H1 (cell line): ENCODE data around the gene FRRS1L. TPM values are rescaled to one million over a fixed set of nuclear protein-coding genes. Genes with fewer than 3 reads are reported as not detected.
A peak's percentile ranks its signal among the peaks of the same experiment; 100 is the strongest.

Experiments used
- CTCF ChIA-PET: fragments of 300-600 bp; sonication (Branson Sonifier 250); formaldehyde crosslinking; loops from one replicate; lab custom pipeline; 2021; ENCODE audit not compliant: partially characterized antibody; lab: Charles Lee
- POLR2A ChIA-PET: fragments of 300-600 bp; sonication (Branson Sonifier 250); formaldehyde crosslinking; loops from one replicate; lab custom pipeline; 2021; ENCODE audit warnings: inconsistent platforms; ENCODE audit not compliant: partially characterized antibody; lab: Charles Lee
- DNase-seq, 2 experiments: peaks; one replicate each; pipeline versions ENCODE4 v3.0.0 to v3.0.0-alpha.2; 2010 to 2022; ENCODE audit warnings: low spot score in 2 of 2, low read depth in 1 of 2, mixed read lengths in 1 of 2
- FAIRE-seq: peaks from 2 replicates; lab custom pipeline; 2011; peaks lifted over from hg19 to GRCh38; lab: Jason Lieb, UNC
- H2AFZ ChIP-seq: 2 replicates; pipeline ENCODE4 v1.8.1; 2012; ENCODE audit warnings: low read length, inconsistent platforms
- H2AK5ac ChIP-seq: 2 replicates; pipeline ENCODE4 v1.6.1; 2013; ENCODE audit warnings: low read depth, low read length
- H2BK120ac ChIP-seq: replicated peaks from 2 replicates; pipeline ENCODE3; 2013; ENCODE audit warnings: low read depth, low read length, inconsistent platforms
- H2BK12ac ChIP-seq: 2 replicates; pipeline ENCODE4 v1.6.1; 2013; ENCODE audit warnings: low read depth, low read length
- H2BK15ac ChIP-seq: 2 replicates; pipeline ENCODE4 v1.6.1; 2013; ENCODE audit warnings: low read length
- H2BK20ac ChIP-seq: 2 replicates; pipeline ENCODE4 v1.6.1; 2013; ENCODE audit warnings: low read length
- H2BK5ac ChIP-seq: 2 replicates; pipeline ENCODE4 v1.6.1; 2013; ENCODE audit warnings: low read depth, low read length
- H3K14ac ChIP-seq: 2 replicates; pipeline ENCODE4 v1.6.1; 2013; ENCODE audit warnings: inconsistent platforms; ENCODE audit not compliant: insufficient read length
- H3K18ac ChIP-seq: 2 replicates; pipeline ENCODE4 v1.6.1; 2013; ENCODE audit warnings: low read length; ENCODE audit errors: extremely low read depth
- H3K23ac ChIP-seq: 2 replicates; pipeline ENCODE4 v1.6.1; 2013; ENCODE audit warnings: inconsistent platforms; ENCODE audit not compliant: insufficient read length
- H3K23me2 ChIP-seq: 2 replicates; pipeline ENCODE4 v1.6.1; 2013; ENCODE audit warnings: low read depth, low read length
- H3K27ac ChIP-seq: 2 replicates; pipeline ENCODE4 v1.6.1; 2011; ENCODE audit warnings: low read depth, low read length, inconsistent platforms
- H3K27me3 ChIP-seq, 4 experiments: replicated peaks in 1 of 4; 1 replicate in 1 of 4; 2 replicates in 3 of 4; pipeline versions ENCODE4 v1.6.1 to v1.8.1; 2011 to 2013; ENCODE audit warnings: low read length in 3 of 4, mild to moderate bottlenecking in 3 of 4, inconsistent platforms in 2 of 4, mixed read lengths in 2 of 4, moderate library complexity in 1 of 4; ENCODE audit not compliant: control insufficient read depth in 3 of 4, insufficient read depth in 3 of 4; ENCODE audit errors: extremely low read depth in 1 of 4
- H3K36me3 ChIP-seq, 4 experiments: 2 replicates each; pipeline versions ENCODE4 v1.6.1 to v1.8.1; 2011 to 2013; ENCODE audit warnings: mild to moderate bottlenecking in 4 of 4, low read length in 3 of 4, moderate library complexity in 2 of 4, control low read depth in 1 of 4, inconsistent platforms in 1 of 4; ENCODE audit not compliant: insufficient read depth in 4 of 4, control insufficient read depth in 2 of 4
- H3K4ac ChIP-seq: replicated peaks from 2 replicates; pipeline ENCODE3; 2013; ENCODE audit warnings: low read length, low read depth, mixed read lengths, inconsistent platforms; ENCODE audit not compliant: insufficient read length
- H3K4me1 ChIP-seq, 4 experiments: replicated peaks in 1 of 4; 1 replicate in 1 of 4; 2 replicates in 3 of 4; pipeline versions ENCODE4 v1.6.1 to v1.8.1; 2011 to 2013; ENCODE audit warnings: low read length in 3 of 4, inconsistent platforms in 2 of 4, mixed read lengths in 1 of 4; ENCODE audit not compliant: insufficient read depth in 4 of 4, control insufficient read depth in 3 of 4
- H3K4me2 ChIP-seq, 2 experiments: 2 replicates each; pipeline versions ENCODE4 v1.6.1 to v1.8.1; 2011 to 2013; ENCODE audit warnings: low read depth in 2 of 2, low read length in 2 of 2, control low read depth in 1 of 2, inconsistent platforms in 1 of 2, mild to moderate bottlenecking in 1 of 2; ENCODE audit not compliant: insufficient read depth in 1 of 2
- H3K4me3 ChIP-seq, 4 experiments: fragments of 200-600, 300-600 bp in 1 of 4; sonication (generic), shearing (Covaris generic), sonication (Bioruptor Twin) in 1 of 4; 2 replicates each; pipeline versions ENCODE4 v1.5.1 to v1.8.1; 2011 to 2016; ENCODE audit warnings: low read length in 4 of 4, low read depth in 3 of 4, control low read depth in 2 of 4, inconsistent platforms in 2 of 4, mild to moderate bottlenecking in 2 of 4, mixed read lengths in 1 of 4, moderate library complexity in 1 of 4; ENCODE audit not compliant: insufficient read depth in 2 of 4; ENCODE audit errors: extremely low read depth in 1 of 4
- H3K56ac ChIP-seq: replicated peaks from 2 replicates; pipeline ENCODE3; 2013; ENCODE audit warnings: low read depth, mild to moderate bottlenecking, mixed read lengths, low read length, inconsistent platforms; ENCODE audit not compliant: insufficient read length
- H3K79me1 ChIP-seq: 2 replicates; pipeline ENCODE4 v1.6.1; 2013; ENCODE audit warnings: low read depth, low read length, control low read depth
- H3K79me2 ChIP-seq, 2 experiments: 2 replicates each; pipeline versions ENCODE4 v1.6.1 to v1.8.1; 2012 to 2013; ENCODE audit warnings: low read length in 2 of 2, mild to moderate bottlenecking in 2 of 2, inconsistent platforms in 1 of 2; ENCODE audit not compliant: insufficient read depth in 2 of 2, control insufficient read depth in 1 of 2
- H3K9ac ChIP-seq, 4 experiments: replicated peaks in 1 of 4; 1 replicate in 1 of 4; 2 replicates in 3 of 4; pipeline versions ENCODE4 v1.6.1 to v1.8.1; 2011 to 2013; ENCODE audit warnings: low read depth in 3 of 4, low read length in 3 of 4, control low read depth in 2 of 4, mild to moderate bottlenecking in 2 of 4, moderate library complexity in 2 of 4, inconsistent platforms in 1 of 4; ENCODE audit errors: extremely low read depth in 1 of 4
- H3K9me3 ChIP-seq, 2 experiments: 2 replicates each; pipeline versions ENCODE4 v1.6.1 to v1.8.1; 2012 to 2013; ENCODE audit warnings: mild to moderate bottlenecking in 2 of 2, moderate library complexity in 2 of 2, control low read depth in 1 of 2, inconsistent platforms in 1 of 2, low read depth in 1 of 2, low read length in 1 of 2, mixed read lengths in 1 of 2; ENCODE audit not compliant: insufficient read depth in 2 of 2
- H4K20me1 ChIP-seq, 2 experiments: replicated peaks in 1 of 2; 2 replicates each; pipeline versions ENCODE3 to v1.8.1; 2011 to 2013; ENCODE audit warnings: inconsistent platforms in 2 of 2, low read length in 2 of 2, mild to moderate bottlenecking in 1 of 2; ENCODE audit not compliant: insufficient read depth in 2 of 2, control insufficient read depth in 1 of 2
- H4K5ac ChIP-seq: 2 replicates; pipeline ENCODE4 v1.6.1; 2013; ENCODE audit warnings: low read length, low read depth, mixed read lengths, inconsistent platforms; ENCODE audit not compliant: insufficient read length
- H4K8ac ChIP-seq: 2 replicates; pipeline ENCODE4 v1.8.0; 2013; ENCODE audit warnings: mild to moderate bottlenecking, moderate library complexity, low read length, inconsistent platforms; ENCODE audit not compliant: insufficient read depth; ENCODE audit errors: extremely low read depth
- H4K91ac ChIP-seq: replicated peaks from 2 replicates; pipeline ENCODE3; 2013; ENCODE audit warnings: low read length, mixed read lengths, inconsistent platforms; ENCODE audit not compliant: insufficient read length
- BACH1 ChIP-seq: IDR thresholded peaks from 2 replicates; pipeline ENCODE4 v1.6.1; 2012; ENCODE audit warnings: low read length, improper control_type of control experiment
- CEBPB ChIP-seq: IDR thresholded peaks from 2 replicates; pipeline ENCODE4 v1.6.1; 2012; ENCODE audit warnings: low read depth, low read length
- FOSL1 ChIP-seq: IDR thresholded peaks from 2 replicates; pipeline ENCODE4 v1.6.1; 2011; ENCODE audit warnings: mild to moderate bottlenecking, low read depth, low read length, moderate library complexity; ENCODE audit not compliant: insufficient read depth
- MAFK ChIP-seq: IDR thresholded peaks from 2 replicates; pipeline ENCODE4 v1.6.1; 2012; ENCODE audit warnings: low read depth, mild to moderate bottlenecking, improper control_type of control experiment, low read length
- NANOG ChIP-seq: IDR thresholded peaks from 2 replicates; pipeline ENCODE4 v1.6.1; 2011; ENCODE audit warnings: low read length, low read depth, mild to moderate bottlenecking, inconsistent platforms; ENCODE audit not compliant: insufficient read depth, poor library complexity, severe bottlenecking
- RAD21 ChIP-seq, 2 experiments: IDR thresholded peaks in 1 of 2; conservative IDR thresholded peaks in 1 of 2; 2 replicates each; pipeline ENCODE4 v1.6.1; 2011; ENCODE audit warnings: low read depth in 2 of 2, low read length in 2 of 2, improper control_type of control experiment in 1 of 2, inconsistent platforms in 1 of 2, mild to moderate bottlenecking in 1 of 2, moderate library complexity in 1 of 2
- SUZ12 ChIP-seq: fragments of 200-600 bp; sonication (generic); IDR thresholded peaks from 2 replicates; pipeline ENCODE4 v1.6.1; 2012; ENCODE audit warnings: mild to moderate bottlenecking, inconsistent platforms, low read length, moderate library complexity, mixed read lengths
- YY1 ChIP-seq: IDR thresholded peaks from 2 replicates; pipeline ENCODE4 v1.6.1; 2011; ENCODE audit warnings: low read depth, mild to moderate bottlenecking, low read length
- ZNF274 ChIP-seq: IDR thresholded peaks from 2 replicates; pipeline ENCODE4 v1.7.0; 2012; ENCODE audit warnings: low read length, borderline replicate concordance; ENCODE audit errors: extremely low read depth
- WGBS, 2 experiments: shearing (Covaris generic) in 1 of 2; methylation state at CpG; one replicate each; pipeline versions ENCODE4 v1.1.6 to v1.1.7; 2013 to 2015; ENCODE audit warnings: low lambda C conversion rate in 2 of 2, mixed read lengths in 2 of 2, inconsistent platforms in 1 of 2, low coverage in 1 of 2, missing lambda C conversion rate in 1 of 2; ENCODE audit not compliant: insufficient replicate concordance in 2 of 2, insufficient coverage in 1 of 2, insufficient read length in 1 of 2; ENCODE audit errors: extremely low coverage in 1 of 2, missing lambda C conversion rate in 1 of 2; 5-methylcytosine and 5-hydroxymethylcytosine counted together
- polyA plus RNA-seq, 7 experiments: library from polyadenylated mRNA; depleted of rRNA in 3 of 7; stranded (reverse) in 5 of 7; unstranded in 2 of 7; fragments of >200 nt in 5 of 7; fragments of 200-250 nt in 2 of 7; gene quantifications; 1 replicate in 5 of 7; 2 replicates in 1 of 7; 4 replicates in 1 of 7; pipeline versions ENCODE4 v1.2.1 to v1.2.3, GENCODE V29; 2011 to 2013; ENCODE audit warnings: missing spikeins in 2 of 7, mixed read lengths in 2 of 7
- total RNA-seq: library from RNA; stranded (reverse); fragmentation: NEBNext Ultra II Directional; extraction: Animal tissue kit (Norgen Biotek cat#: 25700); gene quantifications from 2 replicates; pipeline ENCODE4 v1.2.1, GENCODE V29; 2021
- TF ChIP-seq, protein P1 (sequence below): IDR thresholded peaks from 2 replicates; pipeline ENCODE4 v1.6.1; 2012; ENCODE audit warnings: inconsistent platforms
- TF ChIP-seq, protein P2 (sequence below): IDR thresholded peaks from 2 replicates; pipeline ENCODE4 v1.6.1; 2011; ENCODE audit warnings: low read depth, mild to moderate bottlenecking, low read length; ENCODE audit not compliant: insufficient read depth

The FRRS1L gene
- total and polyA plus RNA-seq, 2 of the 8 experiments (the other 6 are each of a cell fraction or from before 2014, with no cell fraction given) = 1.0 to 2.2 TPM

- H3K14ac ChIP-seq = no peak overlapping the region
- no peak overlapping the region for H3K18ac ChIP-seq
- FAIRE-seq (no peak), DNase-seq (no peak)
- H2AK5ac ChIP-seq = no peak overlapping the region
- H3K27me3 ChIP-seq = no peaks in the 10 kb centered on the region
- TF ChIP-seq MAFK = peak; percentile 59
- peak; percentile 73 for TF ChIP-seq BACH1
- TF ChIP-seq, protein P1, sequence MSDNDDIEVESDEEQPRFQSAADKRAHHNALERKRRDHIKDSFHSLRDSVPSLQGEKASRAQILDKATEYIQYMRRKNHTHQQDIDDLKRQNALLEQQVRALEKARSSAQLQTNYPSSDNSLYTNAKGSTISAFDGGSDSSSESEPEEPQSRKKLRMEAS = no peak
- TF ChIP-seq SUZ12 = no peak
- no peak for TF ChIP-seq CEBPB
- TF ChIP-seq ZNF274 = no peak
- TF ChIP-seq YY1 = no peak
- no peak for TF ChIP-seq NANOG
- TF ChIP-seq, protein P2, sequence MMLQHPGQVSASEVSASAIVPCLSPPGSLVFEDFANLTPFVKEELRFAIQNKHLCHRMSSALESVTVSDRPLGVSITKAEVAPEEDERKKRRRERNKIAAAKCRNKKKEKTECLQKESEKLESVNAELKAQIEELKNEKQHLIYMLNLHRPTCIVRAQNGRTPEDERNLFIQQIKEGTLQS = no peak
- TF ChIP-seq RAD21 (IDR thresholded peaks at IDR 0.05 in 1 of 2, conservative IDR thresholded peaks at IDR 0.05 in 1 of 2; ENCODE audit: low read depth in 2 of 2, low read length in 2 of 2) = no peak; a peak in 1 of 4 replicates
- no peak for TF ChIP-seq FOSL1
- H3K9me3 ChIP-seq = no peaks in the 10 kb centered on the region
- no peak overlapping the region for H3K4ac ChIP-seq
- H3K27ac ChIP-seq = no peak overlapping the region
- no peak overlapping the region for H3K4me3 ChIP-seq
- no peaks in the 10 kb centered on the region for H3K23me2 ChIP-seq
- H3K4me2 ChIP-seq = no peak overlapping the region
- ChIA-PET POLR2A (interaction anchor here (1.0 to 1.5 kb wide), 2 partner anchors 8 to 24 kb away, joined by 3 to 4 read pairs; no protein-coding TSS in a partner anchor), CTCF (interaction anchor here (0.9 to 1.5 kb wide), 5 partner anchors 12 to 94 kb away, joined by 3 to 5 read pairs (median 3); no protein-coding TSS in a partner anchor)
- H3K23ac ChIP-seq = no peak overlapping the region
- 78% methylated on average over 4 of the region's 4 CpGs; no CpG with 5 or more reads in 1 of the 2 experiments for WGBS, 2 experiments
- no peak overlapping the region for H2BK5ac ChIP-seq
- no peak overlapping the region for H2BK20ac ChIP-seq
- H2AFZ ChIP-seq = no peak overlapping the region
- peaks cover 0 to 14% (median 3%) of the 10 kb centered on the region in 4 experiments; a peak in 3 of 8 replicates for H3K36me3 ChIP-seq
- peaks cover 3 to 98% of the 10 kb centered on the region in 2 experiments; a peak in 3 of 4 replicates for H3K79me2 ChIP-seq
- no peak overlapping the region for H4K8ac ChIP-seq
- no peak overlapping the region for H2BK15ac ChIP-seq
- H4K91ac ChIP-seq = no peak overlapping the region
- peaks cover 11 to 30% of the 10 kb centered on the region in 2 experiments for H4K20me1 ChIP-seq
- no peak overlapping the region for H2BK12ac ChIP-seq
- peaks cover 2 to 11% (median 6%) of the 10 kb centered on the region in 4 experiments; a peak in 5 of 7 replicates for H3K4me1 ChIP-seq
- H3K56ac ChIP-seq = no peak overlapping the region
- H4K5ac ChIP-seq = no peak overlapping the region
- peaks cover 6% of the 10 kb centered on the region for H3K79me1 ChIP-seq
- no peak overlapping the region for H3K9ac ChIP-seq
- H2BK120ac ChIP-seq = no peak overlapping the region
Measured at GRCh38 chr9:109098171-109098959, 68.7 kb downstream of the FRRS1L start.
